PC-9 (cell line): Measurements from ENCODE around the gene TPPP. TPM values are rescaled to one million over a fixed set of nuclear protein-coding genes. Genes with fewer than 3 reads are reported as not detected.

ENCODE experiments used
- BruUV-seq: library from RNA; stranded (reverse); fragments of 400-500 nt; replicated peaks from 2 replicates; lab custom pipeline; 2021; lab: Mats Ljungman, UMichigan
- CTCF ChIA-PET: fragments of 300-600 bp; sonication (Branson Sonifier 250); formaldehyde crosslinking; loops from one replicate; lab custom pipeline; 2022; ENCODE audit warnings: antibody characterized with exemption; lab: Charles Lee
- POLR2A ChIA-PET: fragments of 300-600 bp; sonication (Branson Sonifier 250); formaldehyde crosslinking; loops from one replicate; lab custom pipeline; 2022; ENCODE audit warnings: antibody characterized with exemption; ENCODE audit not compliant: unreplicated experiment; lab: Charles Lee
- DNase-seq, 2 experiments: peaks; one replicate each; pipeline versions ENCODE4 v3.0.0 to v3.0.0-alpha.2; 2015 to 2022; ENCODE audit warnings: mixed read lengths in 1 of 2
- H2AFZ ChIP-seq: fragments of 200-600 bp; sonication (generic); 2 replicates; pipeline ENCODE4 v1.8.1; 2017; ENCODE audit warnings: antibody characterized with exemption
- H3F3A ChIP-seq: fragments of 200-600 bp; sonication (generic); 2 replicates; pipeline ENCODE4 v1.8.1; 2017; ENCODE audit warnings: antibody characterized with exemption, mild to moderate bottlenecking, low read depth; ENCODE audit not compliant: insufficient read depth
- H3K27ac ChIP-seq: fragments of 200-600 bp; sonication (generic); 2 replicates; pipeline ENCODE4 v1.6.1; 2016; ENCODE audit warnings: mixed run types
- H3K27me3 ChIP-seq: fragments of 200-600 bp; sonication (generic); 2 replicates; pipeline ENCODE4 v1.6.1; 2016; ENCODE audit warnings: low read depth, mixed run types; ENCODE audit not compliant: insufficient read depth
- H3K36me3 ChIP-seq: fragments of 200-600 bp; sonication (generic); 2 replicates; pipeline ENCODE4 v1.6.1; 2016; ENCODE audit warnings: low read depth, mixed run types
- H3K4me1 ChIP-seq: fragments of 200-600 bp; sonication (generic); replicated peaks from 2 replicates; pipeline ENCODE4 v1.6.1; 2016; ENCODE audit warnings: mixed run types; ENCODE audit not compliant: insufficient read depth
- H3K4me2 ChIP-seq: fragments of 200-600 bp; sonication (generic); 2 replicates; pipeline ENCODE4 v1.6.1; 2017; ENCODE audit warnings: mixed run types
- H3K4me3 ChIP-seq: fragments of 200-600 bp; sonication (generic); 2 replicates; pipeline ENCODE4 v1.6.1; 2016; ENCODE audit warnings: mixed run types
- H3K79me2 ChIP-seq: fragments of 200-600 bp; sonication (generic); 2 replicates; pipeline ENCODE4 v1.6.1; 2017; ENCODE audit warnings: low read depth, mixed run types
- H3K9me2 ChIP-seq: fragments of 200-600 bp; sonication (generic); 2 replicates; pipeline ENCODE4 v1.8.1; 2017; ENCODE audit warnings: mild to moderate bottlenecking; ENCODE audit not compliant: insufficient read depth
- H3K9me3 ChIP-seq: fragments of 200-600 bp; sonication (generic); 2 replicates; pipeline ENCODE4 v1.8.1; 2016; ENCODE audit warnings: low read depth; ENCODE audit not compliant: insufficient read depth
- H4K20me1 ChIP-seq: fragments of 200-600 bp; sonication (generic); 2 replicates; pipeline ENCODE4 v1.8.1; 2017; ENCODE audit not compliant: insufficient read depth
- EZH2 ChIP-seq: fragments of 200-600 bp; sonication (generic); IDR thresholded peaks from 2 replicates; pipeline ENCODE4 v1.8.0; 2017; ENCODE audit warnings: antibody characterized with exemption, low read depth
- intact Hi-C: fragments of 100-400 bp; cut with micrococcal nuclease; formaldehyde crosslinking; loops from one replicate; pipeline ENCODE4 v1.10.0; 2022; ENCODE audit not compliant: unreplicated experiment
- total RNA-seq: library from RNA; stranded (reverse); gene quantifications from 2 replicates; pipeline ENCODE4 v1.2.3, GENCODE V29; 2021
- TF ChIP-seq, protein P1 (sequence below): fragments of 200-600 bp; sonication (generic); conservative IDR thresholded peaks from 2 replicates; pipeline ENCODE4 v1.6.1; 2017; ENCODE audit warnings: mixed run types, antibody characterized with exemption, mild to moderate bottlenecking, moderate library complexity

Gene TPPP
- total RNA-seq, 1 experiment from 2014 or later, result 0.17 TPM

GRCh38 chr5:671459-672328 lies 21.5 kb downstream of the TPPP start:
- Histone ChIP-seq H3K4me3 (peak overlapping the region; percentile 34; the same call in 1 of the 2 replicates), H3F3A (peaks cover 9% of the 10 kb centered on the region), H3K27ac (no peak overlapping the region), H3K36me3 (no peaks in the 10 kb centered on the region), H2AFZ (no peak overlapping the region), H3K4me1 (peaks cover 27% of the 10 kb centered on the region), H3K27me3 (no peaks in the 10 kb centered on the region), H3K4me2 (peak overlapping the region; percentile 69), H3K79me2 (no peaks in the 10 kb centered on the region), H4K20me1 (peaks cover 43% of the 10 kb centered on the region), H3K9me3 (no peaks in the 10 kb centered on the region), H3K9me2 (no peaks in the 10 kb centered on the region)
- POLR2A ChIA-PET, result interaction anchor here (0.7 kb wide), 1 partner anchor 200 kb away, joined by 8 read pairs; no protein-coding TSS in a partner anchor
- no peak for TF ChIP-seq EZH2
- TF ChIP-seq, protein P1, sequence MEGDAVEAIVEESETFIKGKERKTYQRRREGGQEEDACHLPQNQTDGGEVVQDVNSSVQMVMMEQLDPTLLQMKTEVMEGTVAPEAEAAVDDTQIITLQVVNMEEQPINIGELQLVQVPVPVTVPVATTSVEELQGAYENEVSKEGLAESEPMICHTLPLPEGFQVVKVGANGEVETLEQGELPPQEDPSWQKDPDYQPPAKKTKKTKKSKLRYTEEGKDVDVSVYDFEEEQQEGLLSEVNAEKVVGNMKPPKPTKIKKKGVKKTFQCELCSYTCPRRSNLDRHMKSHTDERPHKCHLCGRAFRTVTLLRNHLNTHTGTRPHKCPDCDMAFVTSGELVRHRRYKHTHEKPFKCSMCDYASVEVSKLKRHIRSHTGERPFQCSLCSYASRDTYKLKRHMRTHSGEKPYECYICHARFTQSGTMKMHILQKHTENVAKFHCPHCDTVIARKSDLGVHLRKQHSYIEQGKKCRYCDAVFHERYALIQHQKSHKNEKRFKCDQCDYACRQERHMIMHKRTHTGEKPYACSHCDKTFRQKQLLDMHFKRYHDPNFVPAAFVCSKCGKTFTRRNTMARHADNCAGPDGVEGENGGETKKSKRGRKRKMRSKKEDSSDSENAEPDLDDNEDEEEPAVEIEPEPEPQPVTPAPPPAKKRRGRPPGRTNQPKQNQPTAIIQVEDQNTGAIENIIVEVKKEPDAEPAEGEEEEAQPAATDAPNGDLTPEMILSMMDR, result peak; percentile 100
- intact Hi-C loops, result loop anchor here (1.0 to 10.0 kb wide), 8 partner anchors 87 to 496 kb away; partner anchors contain the start of genes BRD9 and TRIP13
- TSS peak; percentile 63 for BruUV-seq
- CTCF ChIA-PET, result interaction anchor here (0.5 kb wide), 1 partner anchor 130 kb away, joined by 11 read pairs; no protein-coding TSS in a partner anchor
- peak; percentile 52 to 94 for DNase-seq

- ChIA-PET POLR2A (interaction anchor here (0.6 kb wide), 1 partner anchor 8 kb away, joined by 3 read pairs; no protein-coding TSS in a partner anchor), CTCF (interaction anchor here (0.5 to 0.7 kb wide), 3 partner anchors 30 to 622 kb away, joined by 9 to 11 read pairs (median 10); no protein-coding TSS in a partner anchor)
- Histone ChIP-seq H3K4me2 (no peak overlapping the region), H4K20me1 (peaks cover 50% of the 10 kb centered on the region), H3K27me3 (no peaks in the 10 kb centered on the region), H2AFZ (no peak overlapping the region), H3K9me2 (no peaks in the 10 kb centered on the region), H3K4me1 (peaks cover 27% of the 10 kb centered on the region), H3K4me3 (no peak overlapping the region), H3K79me2 (no peaks in the 10 kb centered on the region), H3K27ac (no peak overlapping the region), H3K9me3 (no peaks in the 10 kb centered on the region), H3K36me3 (no peaks in the 10 kb centered on the region), H3F3A (peaks cover 15% of the 10 kb centered on the region)
- intact Hi-C loops, result loop anchor here (1.0 to 10.0 kb wide), 5 partner anchors 154 to 352 kb away; partner anchors contain the start of genes BRD9 and TRIP13
- no TSS peak for BruUV-seq
- DNase-seq, result peak in 1 of 2 experiments; percentile 30
- no peak for TF ChIP-seq EZH2
- TF ChIP-seq, protein P1, result no peak
Observed at GRCh38 chr5:670396-671270, 22.5 kb downstream of the TPPP start.
